OCI-LY3 (cell line): ENCODE data around the gene CBR3.

Experiments used
- H2AFZ ChIP-seq: fragments of 200-600, 300-600 bp; shearing (Covaris generic); 2 replicates; pipeline ENCODE4 v1.6.0; 2014; ENCODE audit warnings: antibody characterized with exemption, low read depth, low read length
- H3K27ac ChIP-seq: fragments of 200-600, 300-600 bp; sonication (generic); 2 replicates; pipeline ENCODE4 v1.5.1; 2014; ENCODE audit warnings: mild to moderate bottlenecking, low read length, moderate library complexity, mixed read lengths
- H3K27me3 ChIP-seq: fragments of 200-600, 300-600 bp; sonication (generic); 2 replicates; pipeline ENCODE4 v1.6.1; 2014; ENCODE audit warnings: low read depth, low read length, mixed read lengths
- H3K36me3 ChIP-seq: fragments of 200-600, 300-600 bp; sonication (generic); replicated peaks from 2 replicates; pipeline ENCODE3; 2014; ENCODE audit warnings: low read depth, low read length, mixed read lengths
- H3K4me1 ChIP-seq: fragments of 300-600, 200-600 bp; sonication (generic); 2 replicates; pipeline ENCODE4 v1.6.1; 2014; ENCODE audit warnings: low read length, mixed read lengths
- H3K4me2 ChIP-seq: fragments of 200-600, 300-600 bp; sonication (generic); 2 replicates; pipeline ENCODE4 v1.6.1; 2014; ENCODE audit warnings: low read length, mixed read lengths
- H3K4me3 ChIP-seq: fragments of 300-600, 200-600 bp; sonication (generic); 2 replicates; pipeline ENCODE4 v1.5.1; 2014; ENCODE audit warnings: antibody characterized with exemption, mild to moderate bottlenecking, low read length, moderate library complexity
- H3K79me2 ChIP-seq: fragments of 300-600, 200-600 bp; shearing (Covaris generic); 2 replicates; pipeline ENCODE4 v1.6.1; 2014; ENCODE audit warnings: mild to moderate bottlenecking, low read length, mixed read lengths
- H3K9ac ChIP-seq: fragments of 300-600, 200-600 bp; shearing (Covaris generic); 2 replicates; pipeline ENCODE4 v1.6.0; 2014; ENCODE audit warnings: mild to moderate bottlenecking, low read length, moderate library complexity
- H3K9me3 ChIP-seq: fragments of 200-600, 300-600 bp; shearing (Covaris generic); 2 replicates; pipeline ENCODE4 v1.6.1; 2014; ENCODE audit warnings: low read length, mixed read lengths; ENCODE audit not compliant: insufficient read depth
- H4K20me1 ChIP-seq: fragments of 200-600, 300-600 bp; sonication (generic); 2 replicates; pipeline ENCODE4 v1.6.1; 2016; ENCODE audit warnings: low read length, mixed read lengths; ENCODE audit not compliant: insufficient read depth
- CTCF ChIP-seq: fragments of 200-600, 300-600 bp; sonication (generic); IDR thresholded peaks from 2 replicates; pipeline ENCODE4 v1.5.1; 2014; ENCODE audit warnings: antibody characterized with exemption, low read length, low read depth
- EZH2phosphoT487 ChIP-seq: fragments of 200-600 bp; shearing (Covaris generic); IDR thresholded peaks from 2 replicates; pipeline ENCODE4 v1.6.1; 2018; ENCODE audit warnings: antibody characterized with exemption, mixed run types, low read depth

Gene CBR3

GRCh38 chr21:36184545-36184944, 49.7 kb downstream of the CBR3 start:
- H3K27me3 ChIP-seq: no peaks in the 10 kb centered on the region
- no peaks in the 10 kb centered on the region for H3K79me2 ChIP-seq
- no peaks in the 10 kb centered on the region for H4K20me1 ChIP-seq
- H3K9me3 ChIP-seq: no peaks in the 10 kb centered on the region; the same call in 1 of the 2 replicates
- no peak overlapping the region for H3K4me3 ChIP-seq
- no peak overlapping the region for H2AFZ ChIP-seq
- H3K36me3 ChIP-seq: peaks cover 4% of the 10 kb centered on the region
- no peak overlapping the region for H3K27ac ChIP-seq
- peaks cover 11% of the 10 kb centered on the region for H3K4me1 ChIP-seq
- no peak overlapping the region for H3K4me2 ChIP-seq
- TF ChIP-seq CTCF (no peak), EZH2phosphoT487 (no peak)
- H3K9ac ChIP-seq: no peak overlapping the region

GRCh38 chr21:36185523-36185922, 50.6 kb downstream of the CBR3 start:
- no peaks in the 10 kb centered on the region for H4K20me1 ChIP-seq
- H3K4me1 ChIP-seq: peaks cover 11% of the 10 kb centered on the region
- no peak overlapping the region for H3K27ac ChIP-seq
- H3K27me3 ChIP-seq: no peaks in the 10 kb centered on the region
- H3K9ac ChIP-seq: no peak overlapping the region
- H3K36me3 ChIP-seq: peaks cover 4% of the 10 kb centered on the region
- no peaks in the 10 kb centered on the region; the same call in 1 of the 2 replicates for H3K9me3 ChIP-seq
- no peaks in the 10 kb centered on the region for H3K79me2 ChIP-seq
- no peak for TF ChIP-seq EZH2phosphoT487
- no peak overlapping the region for H3K4me3 ChIP-seq
- H3K4me2 ChIP-seq: no peak overlapping the region
- no peak overlapping the region for H2AFZ ChIP-seq

- Histone ChIP-seq H3K4me2 (no peak overlapping the region), H2AFZ (no peak overlapping the region), H3K9ac (no peak overlapping the region), H4K20me1 (no peaks in the 10 kb centered on the region), H3K9me3 (no peaks in the 10 kb centered on the region; the same call in 1 of the 2 replicates), H3K4me1 (peaks cover 9% of the 10 kb centered on the region), H3K27me3 (no peaks in the 10 kb centered on the region), H3K4me3 (no peak overlapping the region), H3K36me3 (peaks cover under 1% of the 10 kb centered on the region), H3K79me2 (no peaks in the 10 kb centered on the region), H3K27ac (no peak overlapping the region)
- TF ChIP-seq EZH2phosphoT487: no peak
- TF ChIP-seq CTCF: no peak
These were observed 51.2 kb downstream of the CBR3 start for GRCh38 chr21:36186081-36186480.

- no peak overlapping the region for H3K9ac ChIP-seq
These were observed 51.9 kb downstream of the CBR3 start for GRCh38 chr21:36186506-36187399.

More at GRCh38 chr21:36186506-36187399, 51.9 kb downstream of the CBR3 start:
- Histone ChIP-seq H3K27me3 (no peaks in the 10 kb centered on the region), H3K4me2 (no peak overlapping the region), H2AFZ (no peak overlapping the region), H3K36me3 (no peaks in the 10 kb centered on the region), H3K79me2 (no peaks in the 10 kb centered on the region), H3K4me3 (no peak overlapping the region), H3K27ac (no peak overlapping the region), H4K20me1 (no peaks in the 10 kb centered on the region), H3K9me3 (no peaks in the 10 kb centered on the region), H3K4me1 (peaks cover 2% of the 10 kb centered on the region)
- TF ChIP-seq EZH2phosphoT487 (no peak), CTCF (no peak)
